Measurements from ENCODE around the gene DBX1. TPM values are rescaled to one million over a fixed set of nuclear protein-coding genes. Genes with fewer than 3 reads are reported as not detected.

The DBX1 gene
- total and polyA plus RNA-seq, 9 donors, result not detected

GRCh38 chr11:20161923-20162744, 1.9 kb upstream of the DBX1 start:
- intact Hi-C loops (cut with DNase I), result no loop called here
- no peaks in the 10 kb centered on the region for H3K27me3 ChIP-seq

GRCh38 chr11:20161230-20161918, 1.1 kb upstream of the DBX1 start:
- H3K4me1 ChIP-seq (ENCODE audit: insufficient read depth), result no peaks in the 10 kb centered on the region
- intact Hi-C loops (cut with DNase I), result no loop called here
- 3% methylated on average over 28 to 29 of the region's 29 CpGs for WGBS, 3 donors
- no peak overlapping the region for H3K27ac ChIP-seq
- no peak for DNase-seq
- H3K27me3 ChIP-seq, result no peaks in the 10 kb centered on the region
- no peak for TF ChIP-seq EP300 (IDR thresholded peaks at IDR 0.05)
- TF ChIP-seq POLR2A (IDR thresholded peaks at IDR 0.05), result no peak
- no peak for TF ChIP-seq CTCF (IDR thresholded peaks at IDR 0.05)
- H3K4me3 ChIP-seq, result no peak overlapping the region
- peaks cover 0 to 13% of the 10 kb centered on the region in 2 donors for H3K9me3 ChIP-seq
- H3K36me3 ChIP-seq, result no peaks in the 10 kb centered on the region

More at GRCh38 chr11:20161923-20162744, 1.9 kb upstream of the DBX1 start:
- 4 to 6% (median 5%) methylated on average over 24 of the region's 24 CpGs for WGBS, 3 donors
- DNase-seq, result no peak
- H3K9me3 ChIP-seq, result peaks cover 0 to 13% of the 10 kb centered on the region in 2 donors
- H3K4me3 ChIP-seq, result no peak overlapping the region
- no peak overlapping the region for H3K27ac ChIP-seq
- H3K36me3 ChIP-seq, result no peaks in the 10 kb centered on the region
- TF ChIP-seq CTCF (IDR thresholded peaks at IDR 0.05) (no peak), EP300 (IDR thresholded peaks at IDR 0.05) (no peak), POLR2A (IDR thresholded peaks at IDR 0.05) (no peak)
- H3K4me1 ChIP-seq (ENCODE audit: insufficient read depth), result no peaks in the 10 kb centered on the region

- H3K4me3 ChIP-seq, result no peak overlapping the region
- TF ChIP-seq EP300 (IDR thresholded peaks at IDR 0.05), result no peak
- no peak for TF ChIP-seq POLR2A (IDR thresholded peaks at IDR 0.05)
- no peak for TF ChIP-seq CTCF (IDR thresholded peaks at IDR 0.05)
- H3K27me3 ChIP-seq, result no peaks in the 10 kb centered on the region
- WGBS, 3 donors, result 3 to 5% (median 3%) methylated on average over 60 to 65 of the region's 65 CpGs
- DNase-seq, result no peak
- intact Hi-C loops (cut with DNase I), result no loop called here
- H3K9me3 ChIP-seq, result peaks cover 0 to 13% of the 10 kb centered on the region in 2 donors
- H3K4me1 ChIP-seq (ENCODE audit: insufficient read depth), result peaks cover 2% of the 10 kb centered on the region
- no peaks in the 10 kb centered on the region for H3K36me3 ChIP-seq
- no peak overlapping the region for H3K27ac ChIP-seq
Measured at GRCh38 chr11:20159466-20160381, 551 bp downstream of the DBX1 start.

All from ovary (tissue), 9 donors.